ENCODE results near the gene PCSK9. TPM values are rescaled to one million over a fixed set of nuclear protein-coding genes. Genes with fewer than 3 reads are reported as not detected.

The PCSK9 gene
- total RNA-seq, 2 donors from 2014 or later: not detected

GRCh38 chr1:54998677-54999076 is 40.7 kb upstream of the PCSK9 start, which contains the start of gene BSND:
Gene BSND, plus strand, starts transcription at chr1:54998933. Its CDS starts 254 bp downstream, at chr1:54999187.
- H3K9me3 Mint-ChIP-seq: no peaks in the 10 kb centered on the region
- no peak within 1 kb of the TSS for H3K4me3 Mint-ChIP-seq
- peaks cover 17 to 23% of the 10 kb centered on the region in 2 donors for H3K4me1 Mint-ChIP-seq (ENCODE audit: low read depth in 2 of 2)
- no peaks in the 10 kb centered on the region for H3K36me3 Mint-ChIP-seq
- H3K27ac Mint-ChIP-seq: no peak within 1 kb of the TSS
- peak; percentile 49 for DNase-seq (ENCODE audit: low spot score)
- ATAC-seq: no peak
- H3K27me3 Mint-ChIP-seq: peaks cover 10 to 20% of the 10 kb centered on the region in 2 donors

GRCh38 chr1:55000110-55001085 is 39.0 kb upstream of the PCSK9 start:
- peaks cover 4 to 14% of the 10 kb centered on the region in 2 donors for H3K27me3 Mint-ChIP-seq

GRCh38 chr1:55001311-55001710 is 38.0 kb upstream of the PCSK9 start:
- no peaks in the 10 kb centered on the region for H3K9me3 Mint-ChIP-seq
- peaks cover 3 to 8% of the 10 kb centered on the region in 2 donors for H3K4me1 Mint-ChIP-seq (ENCODE audit: low read depth in 2 of 2)
- no peak overlapping the region for H3K27ac Mint-ChIP-seq
- peaks cover 0 to 8% of the 10 kb centered on the region in 2 donors for H3K27me3 Mint-ChIP-seq
- ATAC-seq: no peak
- no peak for DNase-seq (ENCODE audit: low spot score)
- H3K4me3 Mint-ChIP-seq: no peak overlapping the region
- no peaks in the 10 kb centered on the region for H3K36me3 Mint-ChIP-seq

More at GRCh38 chr1:55000110-55001085, 39.0 kb upstream of the PCSK9 start:
- Mint-ChIP-seq H3K4me3 (no peak overlapping the region), H3K27ac (no peak overlapping the region), H3K4me1 (ENCODE audit: low read depth in 2 of 2) (peaks cover 12 to 17% of the 10 kb centered on the region in 2 donors), H3K36me3 (no peaks in the 10 kb centered on the region), H3K9me3 (no peaks in the 10 kb centered on the region)
- no peak for ATAC-seq
- DNase-seq (ENCODE audit: low spot score): no peak

- ATAC-seq (no peak), DNase-seq (ENCODE audit: low spot score) (no peak)
- no peaks in the 10 kb centered on the region for H3K36me3 Mint-ChIP-seq
- H3K4me1 Mint-ChIP-seq (ENCODE audit: low read depth in 2 of 2): no peaks in the 10 kb centered on the region
- peaks cover 0 to 2% of the 10 kb centered on the region in 2 donors for H3K27me3 Mint-ChIP-seq
- H3K9me3 Mint-ChIP-seq: no peaks in the 10 kb centered on the region
- no peak overlapping the region for H3K27ac Mint-ChIP-seq
- H3K4me3 Mint-ChIP-seq: no peak overlapping the region
Observed at GRCh38 chr1:55002686-55003085, 36.7 kb upstream of the PCSK9 start.

- Mint-ChIP-seq H3K9me3 (no peaks in the 10 kb centered on the region), H3K27me3 (no peaks in the 10 kb centered on the region), H3K4me3 (no peak overlapping the region), H3K36me3 (no peaks in the 10 kb centered on the region), H3K27ac (no peak overlapping the region), H3K4me1 (ENCODE audit: low read depth in 2 of 2) (no peaks in the 10 kb centered on the region)
- no peak for DNase-seq (ENCODE audit: low spot score)
- no peak for ATAC-seq
Observed at GRCh38 chr1:55005351-55006140, 33.8 kb upstream of the PCSK9 start.

GRCh38 chr1:55006931-55007330 is 32.4 kb upstream of the PCSK9 start:
- H3K4me3 Mint-ChIP-seq: no peak overlapping the region
- ATAC-seq (no peak), DNase-seq (ENCODE audit: low spot score) (no peak)
- H3K36me3 Mint-ChIP-seq: no peaks in the 10 kb centered on the region
- no peak overlapping the region for H3K27ac Mint-ChIP-seq
- no peaks in the 10 kb centered on the region for H3K4me1 Mint-ChIP-seq (ENCODE audit: low read depth in 2 of 2)
- no peaks in the 10 kb centered on the region for H3K9me3 Mint-ChIP-seq
- no peaks in the 10 kb centered on the region for H3K27me3 Mint-ChIP-seq

- Mint-ChIP-seq H3K4me1 (ENCODE audit: low read depth in 2 of 2) (no peaks in the 10 kb centered on the region), H3K9me3 (no peaks in the 10 kb centered on the region), H3K27me3 (no peaks in the 10 kb centered on the region), H3K36me3 (no peaks in the 10 kb centered on the region), H3K4me3 (no peak overlapping the region), H3K27ac (no peak overlapping the region)
- no peak for ATAC-seq
- DNase-seq (ENCODE audit: low spot score): no peak
Observed at GRCh38 chr1:55007625-55008024, 31.7 kb upstream of the PCSK9 start.

- peak in 1 of 2 donors; percentile 40 for ATAC-seq
- Mint-ChIP-seq H3K27ac (no peak overlapping the region), H3K9me3 (no peaks in the 10 kb centered on the region)
Observed at GRCh38 chr1:55010194-55010886, 29.0 kb upstream of the PCSK9 start.

GRCh38 chr1:55010887-55011217 is 28.5 kb upstream of the PCSK9 start:
- DNase-seq (ENCODE audit: low spot score): no peak

More at GRCh38 chr1:55010194-55010886, 29.0 kb upstream of the PCSK9 start:
- no peaks in the 10 kb centered on the region for H3K4me1 Mint-ChIP-seq (ENCODE audit: low read depth in 2 of 2)
- peaks cover 7 to 17% of the 10 kb centered on the region in 2 donors for H3K27me3 Mint-ChIP-seq
- H3K36me3 Mint-ChIP-seq: no peaks in the 10 kb centered on the region
- no peak overlapping the region for H3K4me3 Mint-ChIP-seq
- DNase-seq (ENCODE audit: low spot score): no peak

GRCh38 chr1:55012661-55013060 is 26.7 kb upstream of the PCSK9 start:
- Mint-ChIP-seq H3K36me3 (no peaks in the 10 kb centered on the region), H3K4me3 (no peak overlapping the region), H3K9me3 (no peaks in the 10 kb centered on the region), H3K4me1 (ENCODE audit: low read depth in 2 of 2) (no peaks in the 10 kb centered on the region), H3K27ac (no peak overlapping the region), H3K27me3 (peaks cover 14 to 27% of the 10 kb centered on the region in 2 donors)
- no peak for ATAC-seq
- DNase-seq (ENCODE audit: low spot score): no peak

More at GRCh38 chr1:55010887-55011217, 28.5 kb upstream of the PCSK9 start:
- Mint-ChIP-seq H3K27me3 (peaks cover 11 to 22% of the 10 kb centered on the region in 2 donors), H3K9me3 (no peaks in the 10 kb centered on the region), H3K4me1 (ENCODE audit: low read depth in 2 of 2) (no peaks in the 10 kb centered on the region), H3K4me3 (no peak overlapping the region), H3K36me3 (no peaks in the 10 kb centered on the region), H3K27ac (no peak overlapping the region)
- ATAC-seq: peak; percentile 46 to 55

- ATAC-seq (no peak), DNase-seq (ENCODE audit: low spot score) (no peak)
- Mint-ChIP-seq H3K4me1 (ENCODE audit: low read depth in 2 of 2) (no peaks in the 10 kb centered on the region), H3K9me3 (no peaks in the 10 kb centered on the region), H3K27me3 (peaks cover 17 to 27% of the 10 kb centered on the region in 2 donors), H3K27ac (no peak overlapping the region), H3K4me3 (no peak overlapping the region), H3K36me3 (no peaks in the 10 kb centered on the region)
Observed at GRCh38 chr1:55015123-55015522, 24.2 kb upstream of the PCSK9 start.

- H3K27me3 Mint-ChIP-seq: peaks cover 17 to 27% of the 10 kb centered on the region in 2 donors
- H3K27ac Mint-ChIP-seq: no peak overlapping the region
Observed at GRCh38 chr1:55015731-55016620, 23.4 kb upstream of the PCSK9 start.

More at GRCh38 chr1:55015731-55016620, 23.4 kb upstream of the PCSK9 start:
- ATAC-seq (peak in 1 of 2 donors; percentile 38), DNase-seq (ENCODE audit: low spot score) (no peak)
- no peaks in the 10 kb centered on the region for H3K4me1 Mint-ChIP-seq (ENCODE audit: low read depth in 2 of 2)
- no peak overlapping the region for H3K4me3 Mint-ChIP-seq
- no peaks in the 10 kb centered on the region for H3K36me3 Mint-ChIP-seq
- H3K9me3 Mint-ChIP-seq: no peaks in the 10 kb centered on the region

All from natural killer cell treated with Interleukin-12 subunit alpha and Interleukin-12 subunit beta and Interleukin-15 and Interleukin-18, amount 100 ng/mL, for 72 hours (primary cell).